GM20431 (cell line): ENCODE results near the gene PNPLA3.

Source experiments
- in situ Hi-C: fragments of 300-500 bp; cut with MseI, MboI; formaldehyde crosslinking; loops from one replicate; pipeline ENCODE4 v1.15.0; 2020; ENCODE audit warnings: low sequenced_read_pairs; ENCODE audit not compliant: unreplicated experiment

The PNPLA3 gene

GRCh38 chr22:43923631-43924464 lies at the start of gene PNPLA3:
Gene PNPLA3 (plus strand): TSS chr22:43923805. CDS start chr22:43923912, 107 bp downstream.
- in situ Hi-C loops: no loop called here

- in situ Hi-C loops: no loop called here
Observed at GRCh38 chr22:43876866-43877509, 46.6 kb upstream of the PNPLA3 start.

GRCh38 chr22:43878079-43878795 lies 45.4 kb upstream of the PNPLA3 start:
- in situ Hi-C loops: no loop called here

- in situ Hi-C loops: no loop called here
Observed at GRCh38 chr22:43878831-43879550, 44.6 kb upstream of the PNPLA3 start.

- in situ Hi-C loops: no loop called here
Observed at GRCh38 chr22:43879901-43880540, 43.6 kb upstream of the PNPLA3 start.

- in situ Hi-C loops: no loop called here
Observed at GRCh38 chr22:43880541-43880991, 43.0 kb upstream of the PNPLA3 start.

GRCh38 chr22:43881091-43882061 lies 42.2 kb upstream of the PNPLA3 start:
- in situ Hi-C loops: no loop called here

GRCh38 chr22:43882122-43882767 lies 41.4 kb upstream of the PNPLA3 start:
- in situ Hi-C loops: no loop called here

GRCh38 chr22:43883012-43883661 lies 40.5 kb upstream of the PNPLA3 start:
- in situ Hi-C loops: no loop called here

GRCh38 chr22:43883719-43884415 lies 39.7 kb upstream of the PNPLA3 start:
- in situ Hi-C loops: no loop called here

GRCh38 chr22:43884600-43885318 lies 38.8 kb upstream of the PNPLA3 start:
- in situ Hi-C loops: no loop called here

- in situ Hi-C loops: no loop called here
Observed at GRCh38 chr22:43885319-43885671, 38.3 kb upstream of the PNPLA3 start.

- in situ Hi-C loops: no loop called here
Observed at GRCh38 chr22:43885786-43886185, 37.8 kb upstream of the PNPLA3 start.

GRCh38 chr22:43886231-43886630 lies 37.4 kb upstream of the PNPLA3 start:
- in situ Hi-C loops: no loop called here

- in situ Hi-C loops: no loop called here
Observed at GRCh38 chr22:43887391-43887790, 36.2 kb upstream of the PNPLA3 start.

GRCh38 chr22:43888740-43889139 lies 34.9 kb upstream of the PNPLA3 start:
- in situ Hi-C loops: no loop called here
